Prostate gland (tissue), 2 donors: ENCODE measurements around the gene CLEC16A.

Experiments
- CTCF ChIP-seq, 4 experiments: fragments of 200-600 bp in 2 of 4; fragments of 450-650 bp in 2 of 4; sonication (generic) in 2 of 4; IDR thresholded peaks; 1 replicate in 3 of 4; 2 replicates in 1 of 4; pipeline ENCODE4 v1.5.1; 2016 to 2019; ENCODE audit warnings: antibody characterized with exemption in 4 of 4, mild to moderate bottlenecking in 2 of 4, moderate library complexity in 2 of 4
- POLR2AphosphoS5 ChIP-seq: sonication (generic); formaldehyde crosslinking; IDR thresholded peaks from one replicate; pipeline ENCODE4 v1.6.1; 2017; ENCODE audit warnings: antibody characterized with exemption

DNA sequence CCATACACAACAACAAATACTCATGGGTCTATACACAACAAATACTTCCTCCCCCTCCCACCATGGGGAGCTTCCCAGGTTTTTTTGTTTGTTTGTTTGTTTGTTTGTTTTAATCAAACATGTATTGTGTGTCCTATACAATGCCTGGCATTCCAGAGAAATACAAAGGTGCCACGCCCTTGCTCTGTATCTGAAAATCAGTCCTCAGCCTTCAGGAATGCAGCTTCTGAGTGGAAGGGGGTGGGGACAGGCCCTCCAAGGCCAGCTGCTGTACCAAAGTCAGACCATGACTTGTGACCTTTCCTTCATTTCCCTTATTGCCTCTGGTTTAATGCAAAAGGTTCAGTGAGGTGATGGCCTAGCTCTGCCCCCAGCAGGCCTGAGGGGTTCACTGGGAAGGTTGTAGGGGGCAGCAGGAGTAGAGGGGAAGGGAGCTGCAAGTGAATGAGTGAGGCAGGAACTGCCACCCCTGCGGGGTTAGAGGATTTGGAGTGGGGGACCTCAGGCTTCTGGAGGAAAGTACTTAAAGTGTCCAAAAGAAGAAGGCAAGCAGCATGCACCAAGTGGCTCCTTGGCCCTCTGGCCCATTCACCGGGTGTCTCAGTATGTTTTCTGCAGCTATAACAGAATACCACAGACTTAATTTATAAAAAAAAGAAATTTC is 105.2 kb downstream of the CLEC16A start:
- TF ChIP-seq CTCF (IDR thresholded peaks at IDR 0.05) (no peak), POLR2AphosphoS5 (no peak)
